Measurements from ENCODE around the gene TMEM167B.

Gene TMEM167B

DNA sequence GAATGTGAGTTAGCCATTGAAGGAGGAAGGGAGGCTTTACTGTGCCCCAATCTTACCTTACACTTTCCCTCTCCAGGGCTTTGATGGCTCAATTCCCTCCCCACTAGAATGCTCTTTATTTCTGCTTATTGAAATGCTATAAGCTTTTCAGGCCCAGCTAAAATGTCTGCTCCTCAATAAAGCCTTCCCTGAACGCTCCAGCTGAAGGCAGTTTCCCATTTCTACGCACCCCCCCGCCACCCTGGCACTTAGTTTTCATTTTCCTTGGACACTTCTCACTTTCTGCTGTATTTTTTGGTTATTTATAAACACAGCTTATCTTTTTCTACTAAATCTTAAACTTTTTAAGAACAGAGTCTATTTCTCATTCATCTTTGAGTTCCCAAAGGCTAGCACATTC, 7.1 kb upstream of the TMEM167B start:
- DNase-seq (ENCODE audit: low read depth): no peak

DNA sequence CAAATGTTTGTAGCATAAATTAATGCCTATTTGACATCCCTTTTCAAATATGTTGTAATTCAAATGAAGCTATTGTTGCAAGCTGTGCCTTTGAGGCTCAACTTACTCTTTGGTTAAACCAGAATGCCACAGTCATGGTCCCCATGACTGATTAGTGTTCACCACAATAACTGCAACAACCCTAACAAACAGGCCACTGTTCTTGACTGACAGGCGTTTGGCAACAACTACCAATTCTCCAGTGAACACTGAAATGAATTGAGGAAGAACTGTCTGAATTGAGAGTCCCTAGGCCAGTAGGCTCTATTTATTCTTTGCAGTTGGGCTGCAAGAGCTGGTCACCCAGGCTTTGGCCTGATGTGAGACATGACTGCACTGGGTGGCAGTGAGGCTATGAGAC, 6.6 kb upstream of the TMEM167B start:
- no peak for DNase-seq (ENCODE audit: low read depth)

DNA sequence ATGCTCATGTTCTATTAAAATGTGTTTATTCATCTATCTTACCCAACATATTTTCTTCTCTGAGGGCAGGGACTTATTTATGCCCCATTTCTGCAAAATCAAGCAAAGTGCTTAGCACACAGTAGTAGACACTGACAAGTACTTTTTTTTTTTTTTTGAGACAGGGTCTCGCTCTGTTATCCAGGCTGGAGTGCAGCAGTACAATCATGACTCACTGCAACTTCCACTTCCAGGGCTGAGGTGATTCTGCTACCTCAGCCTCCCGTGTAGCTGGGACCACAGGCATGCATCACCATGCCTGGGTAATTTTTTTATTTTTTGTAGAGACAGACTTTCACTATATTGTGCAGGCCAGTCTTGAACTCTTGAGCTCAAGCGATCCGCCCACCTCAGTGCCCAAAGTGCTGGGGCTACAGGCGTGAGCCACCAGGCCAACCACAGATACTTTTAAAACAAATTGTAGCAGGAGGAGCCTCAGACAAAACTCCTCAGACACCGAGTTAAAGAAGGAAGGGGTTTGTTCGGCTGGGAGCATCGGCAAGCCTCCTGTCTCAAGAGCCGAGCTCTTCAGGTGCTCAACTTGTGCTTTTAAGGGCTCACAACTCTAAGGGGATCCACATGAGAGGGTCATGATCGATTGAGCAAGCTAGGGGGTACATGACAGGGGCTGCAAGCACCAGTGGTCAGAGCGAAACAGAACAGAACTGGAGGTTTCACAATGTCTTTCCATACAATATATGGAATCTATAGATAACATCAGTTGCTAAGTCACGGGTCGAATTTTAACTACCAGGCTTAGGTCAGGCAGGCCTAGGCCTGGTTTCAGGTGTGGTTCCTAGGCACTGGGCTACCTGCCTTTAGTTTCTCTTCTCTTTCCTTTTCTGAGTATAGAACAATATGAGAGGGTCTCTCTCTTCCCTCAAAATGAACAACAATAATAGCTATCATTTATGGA, 5.7 kb upstream of the TMEM167B start:
- no peak for DNase-seq (ENCODE audit: low read depth)

DNA sequence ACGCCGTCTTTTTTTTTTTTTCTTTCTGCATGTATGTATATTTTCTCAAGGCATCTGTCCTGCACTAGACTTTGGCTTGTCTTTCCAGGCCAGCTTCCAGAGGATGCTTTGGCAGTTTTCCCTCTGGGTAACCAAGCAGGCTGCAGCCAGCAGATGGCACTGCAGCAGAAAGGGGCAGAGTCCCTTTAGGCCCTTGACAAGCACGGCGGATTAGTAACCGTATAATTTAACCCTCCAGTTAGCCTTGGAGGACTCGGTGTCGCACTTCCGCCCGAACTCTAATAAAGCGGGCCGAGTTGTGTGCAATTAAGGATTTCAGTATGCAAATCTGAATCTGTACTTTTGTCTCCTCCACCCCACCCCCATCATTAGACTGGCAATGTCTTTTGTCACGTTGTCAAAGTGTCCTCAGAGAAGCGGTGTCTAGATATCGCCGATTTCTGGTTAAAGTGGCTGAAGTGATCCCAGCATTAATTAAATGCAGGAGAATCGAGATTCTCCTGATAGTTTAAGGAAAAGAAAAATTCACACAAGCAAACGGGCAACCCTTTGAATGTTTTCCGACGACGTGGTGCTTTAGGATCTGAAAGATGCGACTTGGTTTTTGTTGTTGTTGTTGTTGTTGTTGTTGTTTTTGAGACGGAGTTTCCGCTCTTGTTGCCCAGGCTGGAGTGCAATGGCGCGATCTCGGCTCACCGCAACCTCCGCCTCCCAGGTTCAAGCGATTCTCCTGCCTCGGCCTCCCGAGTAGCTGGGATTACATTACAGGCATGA, 1.1 kb upstream of the TMEM167B start:
- no peak for DNase-seq (ENCODE audit: low read depth)

DNA sequence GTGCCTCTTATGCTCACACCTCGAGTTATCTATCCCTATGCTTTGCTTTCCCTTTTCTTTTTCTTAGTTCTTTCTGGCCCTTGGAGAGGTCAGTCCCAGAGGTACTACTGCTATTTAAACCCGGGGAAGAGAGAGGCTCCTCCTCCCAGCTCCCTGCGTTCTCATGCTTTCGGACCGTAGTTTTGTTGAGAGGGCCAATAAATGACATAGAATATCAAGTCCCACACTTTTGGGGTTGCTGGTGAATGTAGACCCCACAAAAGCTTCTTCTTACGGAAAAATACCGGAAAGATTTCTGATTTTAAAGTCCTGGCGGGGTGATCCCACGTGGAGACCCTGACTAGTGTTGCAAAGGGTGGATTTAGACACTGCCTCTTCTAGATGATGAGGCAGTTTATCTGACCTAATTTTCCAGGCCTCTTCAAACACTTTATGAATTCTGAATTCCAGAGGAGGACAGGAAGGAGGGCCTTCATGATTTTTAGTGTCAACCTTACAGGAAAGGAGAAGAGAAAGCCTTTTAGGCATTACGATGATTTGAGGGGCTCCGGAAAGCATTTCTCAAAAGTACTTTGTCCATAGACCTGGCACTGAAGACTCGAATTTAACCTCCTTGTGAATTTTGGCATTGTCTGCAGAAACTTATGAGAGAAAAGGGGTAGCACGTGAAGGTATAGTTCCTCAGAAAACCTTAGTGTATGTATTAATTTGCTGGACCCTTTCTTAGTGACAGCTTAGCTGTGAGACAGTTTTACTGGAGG, 694 bp downstream of the TMEM167B start:
- no peak for DNase-seq (ENCODE audit: low read depth)

DNA sequence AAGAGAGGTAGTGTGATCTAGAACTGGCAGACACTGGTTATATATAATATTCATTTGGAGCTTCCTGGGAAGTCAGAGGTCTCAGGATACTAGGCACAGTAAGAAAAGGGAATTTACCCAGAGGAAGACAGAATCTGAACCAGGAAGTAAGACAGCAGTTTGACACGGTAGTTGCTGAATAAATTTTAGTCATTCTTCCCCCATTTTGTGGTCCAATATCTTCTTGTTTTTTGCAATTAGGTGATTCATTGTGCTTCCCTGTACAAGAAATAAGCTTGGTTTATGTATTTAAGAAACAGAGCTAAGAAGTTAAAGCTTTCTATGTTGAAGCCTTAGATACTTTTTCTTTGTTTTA, 1.3 kb downstream of the TMEM167B start:
- no peak for DNase-seq (ENCODE audit: low read depth)

DNA sequence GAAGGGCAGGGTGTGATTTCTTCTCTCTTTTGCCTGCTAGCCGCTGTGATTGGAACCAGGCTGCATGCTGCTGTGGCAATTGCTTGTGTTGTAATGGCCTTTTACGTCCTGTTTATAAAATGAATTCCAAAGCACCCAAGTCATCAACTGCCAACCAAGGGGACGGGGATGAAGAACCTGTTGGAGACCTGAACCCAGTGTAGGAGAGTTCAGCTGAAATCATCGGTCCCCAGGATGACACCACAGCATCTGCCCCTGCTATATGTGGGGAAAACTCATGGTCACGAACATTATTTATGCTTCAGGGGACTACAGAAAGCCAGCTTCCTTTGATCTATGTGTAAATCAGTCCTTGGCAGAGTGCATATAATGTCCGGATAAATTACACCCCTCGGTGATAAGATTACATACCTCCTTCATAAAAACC, 3.8 kb downstream of the TMEM167B start:
- DNase-seq (ENCODE audit: low read depth): no peak

DNA sequence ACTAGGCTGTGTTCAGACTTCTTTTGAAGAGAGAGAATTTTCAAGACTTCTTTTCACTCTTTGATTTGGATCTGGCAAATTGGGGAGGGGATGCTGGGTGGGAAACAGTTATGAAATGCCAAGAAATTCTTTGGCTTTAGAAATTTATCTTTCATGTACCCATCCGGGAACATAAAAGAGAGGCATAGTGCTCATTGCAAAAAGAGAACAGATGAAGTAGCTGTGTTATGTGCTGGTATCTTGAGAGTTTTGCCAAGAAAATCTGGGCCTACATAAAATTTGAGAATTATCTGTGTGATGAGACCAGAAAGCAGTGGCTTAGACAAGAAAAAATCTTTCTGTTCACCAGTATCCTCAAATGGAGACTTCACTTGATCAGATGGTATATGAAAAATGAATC, 4.3 kb downstream of the TMEM167B start:
- no peak for DNase-seq (ENCODE audit: low read depth)

DNA sequence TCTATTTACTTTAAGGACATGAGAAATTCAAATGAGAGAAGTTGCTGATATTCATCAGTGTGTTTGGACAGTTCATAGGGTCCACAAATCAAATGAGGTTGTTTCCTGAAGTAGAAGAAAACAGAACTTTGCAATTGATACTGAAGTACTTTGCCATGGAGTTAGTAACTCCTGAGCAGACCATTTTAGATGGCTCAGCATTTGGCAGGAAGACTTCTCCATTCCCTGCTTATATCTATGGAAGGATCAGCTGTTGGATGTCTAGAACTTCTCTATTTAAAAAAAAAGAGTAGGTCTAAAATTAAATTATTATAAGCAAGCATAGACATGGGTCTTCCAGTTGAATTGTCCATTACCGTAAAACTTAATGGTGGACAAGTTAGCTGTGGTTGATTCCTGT, 5.1 kb downstream of the TMEM167B start:
- no peak for DNase-seq (ENCODE audit: low read depth)

DNA sequence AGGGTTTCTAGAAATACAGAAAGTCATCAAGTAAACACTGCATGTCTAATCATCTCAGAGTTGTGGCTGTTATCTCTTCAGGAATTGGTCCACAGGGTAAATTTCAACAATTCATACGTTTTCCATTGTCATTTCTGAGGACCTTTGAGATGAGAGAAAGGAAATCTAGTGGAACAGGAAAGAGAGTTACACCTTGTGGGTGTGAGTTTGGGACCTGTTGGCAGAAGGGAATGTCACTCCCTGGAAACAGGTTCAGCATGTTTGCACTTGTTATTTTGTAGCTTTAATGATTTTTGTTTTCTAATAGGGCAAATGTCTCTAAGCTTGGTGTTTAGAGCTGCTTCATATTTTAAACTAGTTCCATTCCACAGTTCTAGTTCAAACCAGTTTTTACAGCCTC, 5.6 kb downstream of the TMEM167B start:
- no peak for DNase-seq (ENCODE audit: low read depth)

DNA sequence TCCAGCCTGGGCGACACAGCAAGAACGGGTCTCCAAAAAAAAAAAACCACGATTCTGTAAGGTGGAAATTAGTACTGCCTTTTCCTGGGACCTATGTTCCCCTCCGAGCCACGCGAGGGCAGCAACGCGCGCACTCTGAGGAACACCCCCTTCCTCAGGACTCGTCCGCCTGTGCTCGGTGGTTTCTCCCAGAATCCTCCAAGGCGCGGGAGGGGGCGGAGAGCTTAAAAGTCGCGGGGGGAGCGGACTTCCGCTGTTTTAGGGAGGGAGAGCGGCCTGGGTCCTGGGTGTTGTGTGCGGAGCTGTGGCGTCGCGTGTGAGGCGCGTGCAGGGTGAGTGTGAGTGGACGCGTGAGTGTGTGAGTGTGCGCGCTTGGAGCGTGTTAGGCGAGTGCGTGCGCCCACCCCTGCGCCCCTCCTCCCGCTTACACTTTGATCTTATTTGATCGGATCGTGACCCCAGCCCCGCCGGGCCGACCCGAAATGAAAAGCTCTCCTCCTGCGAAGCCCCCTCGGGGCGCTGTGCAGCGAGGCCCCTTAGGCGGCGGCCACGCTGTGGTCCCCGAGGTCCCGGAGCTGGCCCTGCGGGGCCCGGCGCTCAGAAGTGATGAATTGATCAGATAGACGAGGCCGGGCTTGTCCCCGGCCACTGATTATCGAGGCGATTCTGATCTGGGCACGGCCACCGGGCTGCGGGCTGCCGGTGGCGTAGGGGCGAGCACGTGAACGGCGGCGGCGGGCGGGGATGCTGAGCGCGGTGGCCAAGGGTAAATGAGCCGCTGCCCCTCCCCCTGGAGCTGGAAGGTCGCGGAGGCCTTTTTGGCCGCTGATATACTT, 9.6 kb downstream of the TMEM167B start:
- peak; percentile 93 for DNase-seq (ENCODE audit: low read depth)

DNA sequence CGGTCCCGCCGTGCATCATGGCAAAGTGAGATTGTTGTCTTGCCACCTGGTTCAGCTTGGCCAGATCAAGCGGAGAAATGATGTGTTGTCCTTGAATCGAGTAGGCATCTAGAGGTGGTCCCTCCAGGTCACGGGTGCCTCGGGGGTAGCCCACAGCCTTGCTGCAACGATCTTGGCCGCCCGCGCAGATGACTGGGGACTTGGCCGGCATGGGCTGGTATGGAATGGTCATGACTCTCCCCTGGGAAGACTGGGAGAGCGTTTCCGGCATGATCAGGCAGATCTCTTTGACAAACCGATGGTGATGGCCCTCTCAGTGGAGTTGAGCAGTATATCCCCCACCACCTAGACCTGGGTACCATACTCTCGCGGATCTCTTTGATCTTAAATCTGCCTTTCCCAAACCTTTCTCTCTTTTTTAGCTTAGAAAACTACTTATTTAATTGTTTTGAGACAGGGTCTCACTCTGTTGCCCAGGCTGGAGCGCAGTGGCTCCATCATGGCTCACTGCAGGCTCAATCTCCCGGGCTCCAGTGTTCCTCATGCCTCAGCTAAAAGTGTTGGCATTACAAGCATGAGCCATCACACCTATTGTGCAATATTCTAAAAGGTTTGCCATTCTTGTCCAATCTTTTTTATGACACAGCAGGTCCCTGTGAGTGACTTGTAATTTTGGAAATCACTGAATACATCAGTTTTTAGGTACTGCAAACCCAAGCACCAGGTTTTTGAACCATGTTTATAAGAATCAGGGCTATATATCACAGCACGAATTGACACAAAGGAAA, 14.0 kb downstream of the TMEM167B start:
- DNase-seq (ENCODE audit: low read depth): no peak

DNA sequence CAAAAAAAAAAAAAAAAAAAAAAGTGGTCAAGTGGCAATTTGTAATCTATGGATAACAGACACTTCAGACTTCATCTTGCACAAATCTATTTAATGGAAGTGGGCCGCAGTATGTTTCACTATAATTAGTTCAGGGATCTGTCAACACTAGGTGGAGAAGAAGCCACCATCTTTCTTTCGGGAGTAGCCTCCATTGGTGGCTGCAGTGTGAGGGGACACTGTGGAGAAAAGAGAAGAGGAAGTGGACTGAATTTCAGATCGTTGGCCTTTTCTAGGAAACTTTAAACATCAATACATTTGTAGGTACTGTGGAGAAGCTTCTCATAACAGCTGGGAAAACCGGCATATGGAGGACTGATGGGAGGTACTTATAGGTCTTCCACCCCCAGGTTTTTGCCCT, 15.3 kb downstream of the TMEM167B start:
- no peak for DNase-seq (ENCODE audit: low read depth)

DNA sequence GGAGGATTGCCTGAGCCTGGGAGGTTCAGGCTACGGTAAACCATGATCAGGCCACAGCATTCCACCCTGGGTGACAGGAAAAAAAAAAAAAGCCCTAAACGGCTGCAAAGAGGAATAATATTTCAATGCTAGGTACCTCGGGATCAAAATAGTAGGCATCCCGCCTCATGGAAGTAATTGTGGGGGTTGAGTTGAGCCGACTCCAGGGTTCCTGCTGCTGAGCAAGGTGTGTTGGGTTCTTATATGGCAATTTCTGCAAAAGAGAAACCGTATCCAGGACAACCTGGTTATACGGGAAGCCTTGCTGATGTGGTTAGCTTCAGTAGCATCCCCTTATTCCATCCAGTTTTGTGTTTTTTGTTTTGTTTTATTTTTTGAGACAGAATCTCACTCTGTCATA, 17.2 kb downstream of the TMEM167B start:
- DNase-seq (ENCODE audit: low read depth): no peak

DNA sequence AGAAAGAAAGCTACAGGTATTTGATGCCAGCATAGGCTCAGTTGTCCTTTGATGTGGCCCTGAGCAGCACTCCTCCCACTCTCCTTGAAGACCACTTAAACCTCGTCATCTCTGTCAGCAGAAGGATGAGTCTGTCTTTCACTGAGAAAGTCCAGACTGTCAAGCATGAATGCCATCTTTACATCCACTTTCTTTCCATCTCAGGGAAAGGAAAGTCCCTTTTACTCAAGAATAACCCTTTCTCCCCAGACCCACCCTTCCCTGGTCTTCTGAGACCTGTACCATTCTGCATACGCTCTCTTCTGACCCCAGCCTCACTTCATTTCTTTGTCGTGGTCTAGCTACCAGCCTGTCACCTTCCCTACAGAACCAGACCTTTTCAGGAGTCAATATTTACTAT, 19.3 kb downstream of the TMEM167B start:
- no peak for DNase-seq (ENCODE audit: low read depth)

DNA sequence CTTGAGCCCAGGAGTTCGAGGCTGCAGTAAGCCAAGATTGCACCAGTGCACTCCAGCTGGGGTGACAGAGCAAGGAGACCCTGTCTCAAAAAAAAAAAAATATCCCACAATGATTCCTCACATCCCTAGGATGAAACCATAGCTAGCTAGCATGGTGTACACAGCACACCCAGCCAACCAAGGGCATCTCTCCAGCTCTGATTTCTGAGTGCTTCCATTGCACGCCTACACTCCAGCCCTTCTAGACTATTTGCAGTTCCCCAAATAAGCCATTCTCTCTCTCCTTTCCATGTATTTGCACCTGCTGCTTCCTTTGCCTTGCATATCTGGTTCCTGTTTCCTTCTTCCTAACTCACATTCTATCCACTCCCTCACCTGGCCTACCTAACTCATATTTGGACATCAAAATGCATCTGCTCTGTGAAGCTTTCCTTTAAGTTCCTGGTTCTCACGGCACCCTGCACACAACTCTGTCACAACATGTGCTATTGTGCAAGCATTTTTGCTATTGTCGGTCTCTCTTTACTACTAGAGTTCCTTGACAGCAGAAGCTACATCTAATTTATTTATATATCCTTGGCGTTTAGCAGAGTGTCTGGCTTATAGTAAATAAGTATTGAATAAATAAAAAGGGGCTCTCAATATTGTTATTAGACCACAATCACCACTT, 21.0 kb downstream of the TMEM167B start:
- DNase-seq (ENCODE audit: low read depth): no peak

DNA sequence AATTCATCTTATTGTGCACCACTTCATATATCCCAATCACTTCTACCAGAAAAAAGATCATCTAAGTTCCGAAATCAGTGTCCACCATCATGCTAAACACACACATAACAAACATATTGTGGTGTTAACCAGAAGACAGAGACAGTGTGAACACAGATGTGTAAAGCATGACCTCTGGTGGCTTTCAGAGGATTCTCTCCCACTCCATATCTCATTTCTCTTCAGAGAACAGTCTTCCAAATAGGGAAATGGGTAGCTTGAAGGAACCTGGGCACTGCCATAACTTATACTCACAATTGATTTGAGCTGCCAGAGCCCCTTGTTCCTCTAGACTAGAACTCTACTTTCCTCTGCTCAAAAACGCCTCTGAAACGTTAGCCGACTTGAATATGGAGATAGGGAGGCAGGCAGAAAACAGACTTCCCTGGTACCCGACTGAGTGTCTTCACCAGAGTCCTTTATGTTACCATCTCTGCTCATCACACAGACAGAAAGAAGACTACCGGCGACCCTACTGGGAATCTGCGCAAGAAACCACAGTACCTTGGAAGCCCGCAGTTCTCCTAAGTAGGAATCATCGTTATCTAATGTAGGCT, 21.6 kb downstream of the TMEM167B start:
- no peak for DNase-seq (ENCODE audit: low read depth)

DNA sequence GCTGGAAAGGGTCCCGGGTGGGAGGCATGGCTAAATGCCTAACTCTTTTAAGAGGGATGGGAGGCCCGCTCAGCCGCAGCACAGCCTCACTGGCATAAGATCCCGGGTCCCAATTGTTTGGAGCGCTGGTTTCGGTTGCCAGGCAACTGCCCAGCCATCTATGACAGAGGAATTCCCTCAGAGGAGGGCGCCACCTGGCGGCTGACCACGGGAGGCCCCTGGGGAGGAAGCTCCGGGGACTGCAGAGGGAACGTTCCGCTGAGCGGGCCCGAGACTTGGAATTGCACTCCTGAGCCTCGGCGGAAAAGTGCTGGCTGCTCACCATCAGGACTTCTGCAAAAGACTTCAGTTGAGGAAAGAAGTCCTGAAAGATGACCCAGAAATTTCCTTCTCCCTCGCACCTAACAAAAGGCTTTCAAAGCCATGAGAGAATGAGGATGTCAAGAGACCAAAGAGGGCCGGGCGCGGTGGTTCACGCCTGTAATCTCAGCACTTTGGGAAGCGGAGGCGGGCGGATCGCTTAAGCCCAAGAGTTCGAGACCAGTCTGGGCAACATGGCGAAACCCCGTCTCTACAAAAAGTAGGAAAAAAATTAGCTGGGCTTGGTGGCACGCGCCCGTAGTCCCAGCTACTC, 22.2 kb downstream of the TMEM167B start:
- peak; percentile 69 for DNase-seq (ENCODE audit: low read depth)

DNA sequence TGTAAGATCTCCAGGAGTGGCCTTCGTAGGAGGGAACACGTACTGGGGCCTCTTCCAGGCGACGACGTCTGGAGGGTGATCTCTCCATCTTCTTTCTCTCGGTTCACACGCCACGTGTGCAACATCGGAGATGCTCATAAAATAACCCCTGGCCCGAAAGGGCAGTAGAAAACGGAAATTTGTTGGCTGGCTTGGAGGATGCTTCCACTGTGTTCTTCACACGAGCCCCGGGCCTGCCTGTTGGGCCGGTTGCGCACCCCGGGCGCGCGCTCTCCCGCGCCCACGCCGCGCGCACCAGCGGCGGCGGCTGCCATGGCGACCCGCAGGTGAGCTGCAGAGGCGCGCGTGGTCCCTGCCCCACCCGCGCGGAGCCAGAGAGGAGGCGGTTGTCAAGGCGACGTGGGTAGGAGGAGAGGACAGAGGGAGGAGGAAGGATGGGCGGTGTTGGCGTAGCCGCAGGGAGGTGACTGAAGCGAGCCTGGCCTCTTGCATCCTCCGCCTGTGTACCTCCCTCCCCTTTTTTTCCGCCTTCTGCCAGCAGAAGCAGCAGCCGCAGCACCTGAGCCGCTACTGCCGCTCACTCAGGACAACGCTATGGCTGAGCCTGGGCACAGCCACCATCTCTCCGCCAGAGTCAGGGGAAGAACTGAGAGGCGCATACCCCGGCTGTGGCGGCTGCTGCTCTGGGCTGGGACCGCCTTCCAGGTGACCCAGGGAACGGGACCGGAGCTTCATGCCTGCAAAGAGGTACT, 23.2 kb downstream of the TMEM167B start, which contains the start of gene ELAPOR1:
ELAPOR1 (plus strand) TSS at position 526 of the 752 bp plus-strand sequence; CDS start at position 595, 69 bp downstream.
- no peak for DNase-seq (ENCODE audit: low read depth)
